Aorta (tissue), 5 donors: Measurements from ENCODE around the gene TMEM223. TPM values are rescaled to one million over a fixed set of nuclear protein-coding genes. Genes with fewer than 3 reads are reported as not detected.
A peak's percentile ranks its signal among the peaks of the same experiment; 100 is the strongest.
"Not testable (repeated sequence)": the region's sequence is repeated elsewhere in the genome, so short reads cannot be mapped to it uniquely, and the experiment has no call there.

Experiments
- ATAC-seq: fragments of 200-7000 bp; cut with Tn5 transposase; one replicate; pipeline ENCODE4 v1.9.1; 2022; ENCODE audit warnings: moderate library complexity; ENCODE audit not compliant: low FRiP score
- DNase-seq, 2 donors: peaks; one replicate each; pipeline ENCODE4 v3.0.0-alpha.2; 2020
- H3K27ac ChIP-seq, 2 donors: one replicate each; pipeline ENCODE4 v1.5.1; 2013; ENCODE audit warnings: low read length in 2 of 2, mild to moderate bottlenecking in 2 of 2, moderate library complexity in 2 of 2, control low read depth in 1 of 2, inconsistent platforms in 1 of 2, low read depth in 1 of 2
- H3K27me3 ChIP-seq, 2 donors: one replicate each; pipeline ENCODE4 v1.6.1; 2013; ENCODE audit warnings: control low read depth in 1 of 2, low read length in 1 of 2, mild to moderate bottlenecking in 1 of 2, moderate library complexity in 1 of 2; ENCODE audit not compliant: insufficient read depth in 2 of 2, control insufficient read depth in 1 of 2
- H3K36me3 ChIP-seq, 2 donors: one replicate each; pipeline ENCODE4 v1.6.1; 2013; ENCODE audit warnings: control low read depth in 1 of 2, low read length in 1 of 2, mild to moderate bottlenecking in 1 of 2; ENCODE audit not compliant: insufficient read depth in 2 of 2, control insufficient read depth in 1 of 2
- H3K4me1 ChIP-seq, 2 donors: one replicate each; pipeline ENCODE4 v1.6.1; 2013; ENCODE audit warnings: low read length in 2 of 2, control low read depth in 1 of 2, mild to moderate bottlenecking in 1 of 2, moderate library complexity in 1 of 2; ENCODE audit not compliant: insufficient read depth in 2 of 2, control insufficient read depth in 1 of 2
- H3K4me3 ChIP-seq, 2 donors: one replicate each; pipeline ENCODE4 v1.5.1; 2013; ENCODE audit warnings: low read length in 2 of 2, control low read depth in 1 of 2, mild to moderate bottlenecking in 1 of 2
- H3K9me3 ChIP-seq: one replicate; pipeline ENCODE4 v1.6.1; 2013; ENCODE audit warnings: mild to moderate bottlenecking, low read length; ENCODE audit not compliant: control insufficient read depth
- WGBS, 2 donors: extraction: QIAGEN DNeasy Blood & Tissue Kit; methylation state at CpG; one replicate each; pipeline ENCODE4 v1.1.7; 2013; 5-methylcytosine and 5-hydroxymethylcytosine counted together
- intact Hi-C, 2 donors: fragments of 100-400 bp; cut with DNase I; formaldehyde crosslinking; loops; one replicate each; pipeline versions ENCODE4 v1.14.2 to v1.15.0; 2022
- long read RNA-seq, 2 donors: library from polyadenylated mRNA; unstranded; transcript quantifications; one replicate each; pipeline ENCODE4 v2.0.0, GENCODE V29; 2020 to 2021
- polyA plus RNA-seq, 2 donors: library from polyadenylated mRNA; stranded (reverse); fragments of 200-250 nt; gene quantifications; one replicate each; pipeline ENCODE4 v1.2.3, GENCODE V29; 2013
- total RNA-seq, 2 donors: library from RNA; stranded (reverse); fragmentation: NEBNext Ultra II Directional; extraction: Animal tissue kit (Norgen Biotek cat#: 25700); gene quantifications; one replicate each; pipeline ENCODE4 v1.2.1, GENCODE V29; 2021
- donor health status: healthy with polysubstance abuse.
- donor health status: Bipolar disorder and iron deficiency.
- donor health status: DM: no; HTN: no; CAD: no.
- donor health status: DM: no; HTN: no; CAD: no.
- donor health status: DM: yes; HTN: yes; CAD: no.

The TMEM223 gene, protein sequence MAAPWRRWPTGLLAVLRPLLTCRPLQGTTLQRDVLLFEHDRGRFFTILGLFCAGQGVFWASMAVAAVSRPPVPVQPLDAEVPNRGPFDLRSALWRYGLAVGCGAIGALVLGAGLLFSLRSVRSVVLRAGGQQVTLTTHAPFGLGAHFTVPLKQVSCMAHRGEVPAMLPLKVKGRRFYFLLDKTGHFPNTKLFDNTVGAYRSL
- total RNA-seq = 10 to 100 TPM in 1 of 2 donors, 1 to 10 TPM in 1; 6.0 to 12.6 TPM
- 10 to 100 TPM; 10.4 to 10.6 TPM for polyA plus RNA-seq
- long read RNA-seq, donor 1, transcript TMEM223-201 (2 exons, 1,288 nt) = major isoform, 6 of 11 reads
- long read RNA-seq, donor 1, partial matches to known transcripts = 0 of 11 reads
- long read RNA-seq, donor 1, other reads (novel, unspliced or antisense) = 5 of 11 reads
- long read RNA-seq, donor 2, transcript TMEM223-201 (2 exons, 1,288 nt) = major isoform, 10 of 14 reads
- long read RNA-seq, donor 2, partial matches to known transcripts = 0 of 14 reads
- long read RNA-seq, donor 2, other reads (novel, unspliced or antisense) = 3 of 14 reads

- peak; percentile 94 for ATAC-seq
- intact Hi-C loops = no loop called here
- Histone ChIP-seq H3K4me3 (peak within 1 kb of the TSS; percentile 61 to 88), H3K36me3 (peaks cover 0 to 5% of the 10 kb centered on the region in 2 donors), H3K27me3 (no peaks in the 10 kb centered on the region), H3K9me3 (no peaks in the 10 kb centered on the region), H3K27ac (peak within 1 kb of the TSS in 1 of 2 donors; percentile 91), H3K4me1 (no peaks in the 10 kb centered on the region)
- DNase-seq = peak; percentile 93 to 96
- WGBS, 2 donors = 0 to 1% methylated on average over 47 to 58 of the region's 58 CpGs
Observed at GRCh38 chr11:62791501-62792201, at the start of gene TMEM223. TSS of gene TMEM223 (minus strand) at chr11:62792006. CDS start at chr11:62791994, 12 bp downstream.

GRCh38 chr11:62840721-62841360, 49.0 kb upstream of the TMEM223 start:
- not testable (repeated sequence) for H3K27me3 ChIP-seq, H3K4me1 ChIP-seq, H3K4me3 ChIP-seq, H3K36me3 ChIP-seq, H3K9me3 ChIP-seq
- intact Hi-C loops = loop anchor here in 1 of 2 donors (1.0 kb wide), 1 partner anchor 39 kb away; the partner anchor contains the start of gene SLC3A2
- ATAC-seq = peak; percentile 55
- peak overlapping the region; percentile 76 to 99 for H3K27ac ChIP-seq
- peak; percentile 83 to 89 for DNase-seq
- WGBS, 2 donors = 1% methylated on average over 41 of the region's 41 CpGs

- H3K9me3 ChIP-seq = no peaks in the 10 kb centered on the region
- intact Hi-C loops = loop anchor here in 1 of 2 donors (10.0 kb wide), 1 partner anchor 134 kb away; the partner anchor contains the start of genes BSCL2 and GNG3
- peak; percentile 90 for ATAC-seq
- H3K4me3 ChIP-seq = peak within 1 kb of the TSS; percentile 51 to 77
- H3K4me1 ChIP-seq = peaks cover 0 to 3% of the 10 kb centered on the region in 2 donors
- H3K27me3 ChIP-seq = peaks cover 0 to 1% of the 10 kb centered on the region in 2 donors
- whole genome bisulfite sequencing, 2 donors = 0 to 1% methylated on average over 61 to 62 of the region's 62 CpGs
- peaks cover 0 to 10% of the 10 kb centered on the region in 2 donors for H3K36me3 ChIP-seq
- peak; percentile 97 to 98 for DNase-seq
- peak within 1 kb of the TSS; percentile 62 to 97 for H3K27ac ChIP-seq
Observed at GRCh38 chr11:62839050-62839945, 47.5 kb upstream of the TMEM223 start, which contains the start of gene WDR74. TSS of gene WDR74 (minus strand) at chr11:62839590. CDS start at chr11:62839570, 20 bp downstream.

DNA sequence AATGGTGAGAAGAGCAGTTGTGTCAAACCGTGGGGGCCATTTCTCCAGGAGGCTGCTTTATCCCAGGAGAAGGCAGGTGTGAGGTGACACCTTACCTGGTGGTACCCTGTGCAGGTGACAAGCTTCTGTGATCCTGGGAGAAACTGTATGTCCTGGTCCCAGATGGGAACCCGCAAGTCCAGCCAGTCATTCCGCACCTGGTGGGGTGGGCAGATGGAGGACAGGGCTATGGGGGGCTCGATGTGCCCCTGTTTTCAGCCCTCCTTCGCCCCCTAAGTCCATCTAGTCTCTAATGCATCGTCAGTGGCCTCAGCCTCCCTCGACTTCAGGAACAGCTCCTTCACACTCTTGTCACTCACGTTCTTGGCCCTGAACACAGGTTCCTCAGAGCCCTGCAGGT, 43.5 kb upstream of the TMEM223 start:
- no peaks in the 10 kb centered on the region for H3K9me3 ChIP-seq

DNA sequence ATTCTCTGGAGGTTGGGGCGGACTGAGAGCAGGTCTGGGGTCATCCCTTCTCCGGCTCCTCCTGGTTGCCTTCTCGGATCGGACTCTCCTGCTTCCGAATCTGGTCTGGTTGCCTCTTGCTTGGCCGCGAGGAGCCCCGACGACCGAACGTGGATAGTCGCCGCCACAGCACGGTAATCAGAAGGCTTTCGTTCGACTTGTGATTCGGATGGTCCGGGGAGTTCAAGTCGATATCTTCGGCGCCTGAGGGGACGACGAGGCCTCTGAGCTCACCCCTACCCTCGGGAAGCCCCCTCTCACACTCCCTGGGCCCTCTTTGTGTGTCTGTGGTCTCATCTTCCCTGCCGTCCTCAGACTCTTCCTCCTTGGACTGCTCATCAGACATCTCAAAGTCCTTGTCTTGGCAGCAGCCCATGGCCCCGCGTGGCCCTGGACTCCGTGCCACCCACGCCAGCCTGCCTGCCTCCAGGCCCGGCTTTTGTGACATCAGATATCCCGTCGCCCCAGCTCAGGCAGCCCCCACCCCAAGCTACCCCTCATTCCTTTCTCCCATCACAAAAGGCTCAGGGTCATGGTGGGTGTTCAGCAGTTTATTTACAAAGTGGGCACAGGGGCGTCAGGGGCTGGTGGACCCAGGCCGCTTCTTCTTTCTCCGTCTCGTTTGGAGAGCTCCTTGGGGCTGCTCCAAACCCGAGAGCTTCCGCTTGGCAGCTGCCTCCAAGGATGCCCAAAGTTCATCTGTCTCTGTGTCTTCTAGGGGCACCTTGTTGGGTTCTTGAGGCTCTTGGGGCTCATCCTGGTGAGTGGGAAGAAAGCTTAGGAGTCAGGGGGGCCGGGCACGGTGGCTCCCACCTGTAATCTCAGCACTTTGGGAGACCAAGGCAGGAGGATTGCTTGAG, 40.8 kb upstream of the TMEM223 start, which contains the start of gene TEX54:
Gene TEX54, minus strand, starts transcription at position 506 of the 899 bp plus-strand sequence.
- H3K27me3 ChIP-seq = no peaks in the 10 kb centered on the region
- intact Hi-C loops = loop anchor here in 1 of 2 donors (1.0 to 10.0 kb wide), 3 partner anchors 28 to 128 kb away; partner anchors contain the start of genes BSCL2, GNG3 and TMEM179B
- ATAC-seq (no peak), DNase-seq (peak; percentile 56 to 81)
- peak within 1 kb of the TSS; percentile 79 to 92 for H3K27ac ChIP-seq
- 6% methylated on average over 40 of the region's 40 CpGs for WGBS, 2 donors
- H3K9me3 ChIP-seq = no peaks in the 10 kb centered on the region
- H3K4me3 ChIP-seq = peak within 1 kb of the TSS; percentile 69 to 71
- peaks cover 0 to 10% of the 10 kb centered on the region in 2 donors for H3K36me3 ChIP-seq
- no peaks in the 10 kb centered on the region for H3K4me1 ChIP-seq

More for the DNA sequence above, 43.5 kb upstream of the TMEM223 start:
- no peaks in the 10 kb centered on the region for H3K27me3 ChIP-seq
- H3K4me3 ChIP-seq = no peak overlapping the region
- intact Hi-C loops = loop anchor here in 1 of 2 donors (10.0 kb wide), 1 partner anchor 131 kb away; the partner anchor contains the start of genes BSCL2 and GNG3
- DNase-seq (no peak), ATAC-seq (no peak)
- no peaks in the 10 kb centered on the region for H3K4me1 ChIP-seq
- peaks cover 0 to 10% of the 10 kb centered on the region in 2 donors for H3K36me3 ChIP-seq
- 83 to 89% methylated on average over 8 of the region's 8 CpGs for WGBS, 2 donors
- no peak overlapping the region for H3K27ac ChIP-seq

GRCh38 chr11:62831520-62832335, 39.9 kb upstream of the TMEM223 start, which contains the start of gene STX5:
TSS of gene STX5 (minus strand) at chr11:62832051. CDS start at chr11:62831243, 808 bp downstream.
- peak within 1 kb of the TSS; percentile 69 to 71 for H3K4me3 ChIP-seq
- no peaks in the 10 kb centered on the region for H3K9me3 ChIP-seq
- H3K27ac ChIP-seq = peak within 1 kb of the TSS; percentile 79 to 92
- ATAC-seq = peak; percentile 99
- intact Hi-C loops = loop anchor here in 1 of 2 donors (1.0 to 10.0 kb wide), 3 partner anchors 27 to 127 kb away; partner anchors contain the start of genes BSCL2, GNG3 and TMEM179B
- H3K4me1 ChIP-seq = no peaks in the 10 kb centered on the region
- peak; percentile 100 for DNase-seq
- peaks cover 0 to 11% of the 10 kb centered on the region in 2 donors for H3K36me3 ChIP-seq
- 1% methylated on average over 61 to 65 of the region's 65 CpGs for WGBS, 2 donors
- no peaks in the 10 kb centered on the region for H3K27me3 ChIP-seq
